Left ventricle myocardium inferior (tissue), 1 donor: ENCODE data around the gene CCNE1. TPM values are rescaled to one million over a fixed set of nuclear protein-coding genes. Genes with fewer than 3 reads are reported as not detected.
"Not testable (repeated sequence)": the region's sequence is repeated elsewhere in the genome, so short reads cannot be mapped to it uniquely, and the experiment has no call there.

Experiments used
- DNase-seq: peaks from one replicate; pipeline ENCODE4 v3.0.0-alpha.2; 2020
- H3K27ac ChIP-seq: fragments of 200-600 bp; replicated peaks from 2 replicates; pipeline ENCODE4 v1.8.0; 2021
- H3K27me3 ChIP-seq: fragments of 200-600 bp; 2 replicates; pipeline ENCODE4 v1.8.0; 2021; ENCODE audit warnings: low read depth
- H3K36me3 ChIP-seq: fragments of 200-600 bp; 2 replicates; pipeline ENCODE4 v1.8.0; 2021
- H3K4me1 ChIP-seq: fragments of 200-600 bp; 2 replicates; pipeline ENCODE4 v1.8.0; 2021
- H3K4me3 ChIP-seq: fragments of 200-600 bp; 2 replicates; pipeline ENCODE4 v1.8.0; 2021; ENCODE audit warnings: mild to moderate bottlenecking, moderate library complexity
- H3K9me3 ChIP-seq: fragments of 200-600 bp; replicated peaks from 2 replicates; pipeline ENCODE4 v1.8.0; 2021
- CTCF ChIP-seq: fragments of 200-600 bp; IDR thresholded peaks from 2 replicates; pipeline ENCODE4 v1.8.0; 2021; ENCODE audit warnings: antibody characterized with exemption, mild to moderate bottlenecking, borderline replicate concordance
- intact Hi-C: fragments of 100-400 bp; cut with micrococcal nuclease; formaldehyde crosslinking; loops from one replicate; pipeline ENCODE4 v1.11.0; 2022
- total RNA-seq: library from RNA; stranded (reverse); fragmentation: NEBNext Ultra II Directional; extraction: Animal tissue kit (Norgen Biotek cat#: 25700); gene quantifications from one replicate; pipeline ENCODE4 v1.2.1, GENCODE V29; 2021
- donor health status: DM: no; HTN: yes; CAD: no; lungs with severe emphysema.

The CCNE1 gene
- total RNA-seq, 1 donor from 2014 or later = 3.1 TPM

- intact Hi-C loops = no loop called here
- Histone ChIP-seq H3K4me1 (no peaks in the 10 kb centered on the region), H3K36me3 (peaks cover 17% of the 10 kb centered on the region), H3K27ac (no peak overlapping the region), H3K9me3 (no peaks in the 10 kb centered on the region), H3K4me3 (no peak overlapping the region), H3K27me3 (no peaks in the 10 kb centered on the region)
- no peak for TF ChIP-seq CTCF
- DNase-seq = no peak
Observed at GRCh38 chr19:29819300-29819699, 7.5 kb downstream of the CCNE1 start.

DNA sequence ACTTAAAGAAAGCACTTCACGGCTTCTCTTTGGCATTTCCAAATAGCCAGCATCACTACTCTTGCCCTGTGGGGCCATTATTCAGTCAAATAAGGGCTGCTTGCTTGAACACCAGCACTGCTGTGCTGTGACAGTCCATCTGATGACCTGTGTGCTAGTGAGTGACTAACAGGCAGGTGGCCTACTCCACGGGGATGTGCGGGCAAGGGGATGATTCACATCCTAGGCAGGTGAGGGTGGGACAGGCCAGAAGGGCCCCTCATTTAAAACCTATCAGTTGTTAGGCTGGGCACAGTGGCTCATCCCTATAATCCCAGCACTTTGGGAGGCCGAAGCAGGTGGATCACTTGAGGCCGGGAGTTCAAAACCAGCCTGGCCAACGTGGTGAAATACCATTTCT lies 8.2 kb downstream of the CCNE1 start:
- Histone ChIP-seq H3K9me3 (no peaks in the 10 kb centered on the region), H3K27me3 (no peaks in the 10 kb centered on the region), H3K27ac (no peak overlapping the region), H3K4me1 (no peaks in the 10 kb centered on the region), H3K36me3 (peaks cover 17% of the 10 kb centered on the region), H3K4me3 (no peak overlapping the region)
- TF ChIP-seq CTCF = no peak
- intact Hi-C loops = no loop called here
- no peak for DNase-seq

GRCh38 chr19:29823581-29824330 lies 12.0 kb downstream of the CCNE1 start:
- Histone ChIP-seq H3K4me1 (no peaks in the 10 kb centered on the region), H3K9me3 (no peaks in the 10 kb centered on the region), H3K27ac (no peak overlapping the region), H3K36me3 (peaks cover 17% of the 10 kb centered on the region), H3K4me3 (no peak overlapping the region), H3K27me3 (no peaks in the 10 kb centered on the region)
- intact Hi-C loops = no loop called here
- DNase-seq = no peak
- TF ChIP-seq CTCF = no peak

- H3K4me3 ChIP-seq, DNase-seq, H3K9me3 ChIP-seq, intact Hi-C loops, H3K4me1 ChIP-seq, H3K27ac ChIP-seq, H3K27me3 ChIP-seq: not testable (repeated sequence)
- peaks cover 17% of the 10 kb centered on the region for H3K36me3 ChIP-seq
Observed at GRCh38 chr19:29825263-29825662, 13.5 kb downstream of the CCNE1 start.

DNA sequence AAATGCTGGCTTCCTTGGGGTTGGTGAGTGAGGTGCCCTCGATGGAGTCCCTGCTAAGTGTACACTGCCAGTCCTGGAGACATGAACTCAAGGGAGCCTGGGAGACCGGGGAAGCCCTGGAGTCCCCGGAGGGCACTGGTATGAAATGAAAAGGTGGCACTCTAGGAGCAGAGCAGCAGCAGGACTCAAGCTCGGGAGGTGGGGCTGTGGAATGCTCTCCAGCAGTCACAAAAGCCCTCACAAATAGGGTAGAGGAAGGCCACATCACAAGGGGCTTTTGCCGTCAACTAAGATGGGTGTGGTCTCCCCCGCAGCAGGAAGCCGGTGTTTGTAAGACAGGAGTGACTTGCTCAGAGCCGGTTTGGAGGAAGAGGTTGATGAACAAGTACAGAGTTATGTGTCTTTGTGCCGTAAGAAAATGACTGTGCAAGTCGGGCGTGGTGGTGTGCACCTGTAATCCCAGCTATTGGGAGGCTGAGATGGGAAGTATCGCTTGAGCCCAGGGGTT lies 19.3 kb downstream of the CCNE1 start:
- Histone ChIP-seq H3K27me3 (peaks cover 62% of the 10 kb centered on the region), H3K4me1 (no peaks in the 10 kb centered on the region), H3K9me3 (no peaks in the 10 kb centered on the region), H3K27ac (no peak overlapping the region), H3K4me3 (no peak overlapping the region), H3K36me3 (no peaks in the 10 kb centered on the region)
- intact Hi-C loops = no loop called here
- no peak for DNase-seq
- TF ChIP-seq CTCF = no peak

- DNase-seq = no peak
Observed at GRCh38 chr19:29831686-29832085, 19.9 kb downstream of the CCNE1 start.

More at GRCh38 chr19:29831686-29832085, 19.9 kb downstream of the CCNE1 start:
- no peaks in the 10 kb centered on the region for H3K36me3 ChIP-seq
- no peaks in the 10 kb centered on the region for H3K4me1 ChIP-seq
- intact Hi-C loops = no loop called here
- H3K27me3 ChIP-seq = peaks cover 62% of the 10 kb centered on the region
- no peak overlapping the region for H3K4me3 ChIP-seq
- H3K9me3 ChIP-seq = no peaks in the 10 kb centered on the region
- H3K27ac ChIP-seq = no peak overlapping the region
- no peak for TF ChIP-seq CTCF
